GM18511 (cell line): Measurements from ENCODE around the gene PELI1.

Experiments
- ATAC-seq: cut with Tn5 transposase; IDR thresholded peaks from one replicate; pipeline ENCODE4 v1.9.1; 2021; ENCODE audit warnings: mild to moderate bottlenecking, moderate library complexity; ENCODE audit not compliant: unreplicated experiment

PELI1 gene

GRCh38 chr2:64157792-64158191 lies 13.6 kb upstream of the PELI1 start:
- no peak for ATAC-seq

GRCh38 chr2:64153811-64154210 lies 9.6 kb upstream of the PELI1 start:
- ATAC-seq: no peak

- no peak for ATAC-seq
Observed at GRCh38 chr2:64151476-64151875, 7.3 kb upstream of the PELI1 start.

GRCh38 chr2:64145714-64146113 lies 1.5 kb upstream of the PELI1 start:
- ATAC-seq: no peak

GRCh38 chr2:64145119-64145518 lies 899 bp upstream of the PELI1 start:
- ATAC-seq: no peak

GRCh38 chr2:64143169-64144056 lies 807 bp downstream of the PELI1 start:
- ATAC-seq: peak; percentile 10

GRCh38 chr2:64142741-64143168 lies 1.5 kb downstream of the PELI1 start:
- no peak for ATAC-seq

- ATAC-seq: no peak
Observed at GRCh38 chr2:64141674-64142405, 2.4 kb downstream of the PELI1 start.

- no peak for ATAC-seq
Observed at GRCh38 chr2:64140665-64141200, 3.5 kb downstream of the PELI1 start.

GRCh38 chr2:64139956-64140355 lies 4.3 kb downstream of the PELI1 start:
- no peak for ATAC-seq

GRCh38 chr2:64137996-64138395 lies 6.2 kb downstream of the PELI1 start:
- ATAC-seq: no peak

- no peak for ATAC-seq
Observed at GRCh38 chr2:64137567-64137966, 6.7 kb downstream of the PELI1 start.

- no peak for ATAC-seq
Observed at GRCh38 chr2:64135421-64135820, 8.8 kb downstream of the PELI1 start.

GRCh38 chr2:64134813-64135212 lies 9.4 kb downstream of the PELI1 start:
- ATAC-seq: no peak

- ATAC-seq: no peak
Observed at GRCh38 chr2:64133828-64134227, 10.4 kb downstream of the PELI1 start.

- no peak for ATAC-seq
Observed at GRCh38 chr2:64133354-64133753, 10.9 kb downstream of the PELI1 start.

GRCh38 chr2:64130333-64130732 lies 13.9 kb downstream of the PELI1 start:
- ATAC-seq: no peak

- no peak for ATAC-seq
Observed at GRCh38 chr2:64128943-64129391, 15.3 kb downstream of the PELI1 start.

GRCh38 chr2:64128406-64128805 lies 15.8 kb downstream of the PELI1 start:
- no peak for ATAC-seq

- ATAC-seq: no peak
Observed at GRCh38 chr2:64127119-64127518, 17.1 kb downstream of the PELI1 start.

GRCh38 chr2:64126601-64127000 lies 17.6 kb downstream of the PELI1 start:
- no peak for ATAC-seq

GRCh38 chr2:64124571-64124970 lies 19.6 kb downstream of the PELI1 start:
- no peak for ATAC-seq
